PC-3 (cell line): Measurements from ENCODE around the gene EEF1B2.

ENCODE experiments used
- EZH2 ChIP-seq: fragments of 300-600 bp; sonication (generic); IDR thresholded peaks from one replicate; pipeline ENCODE4 v1.6.1; 2017; ENCODE audit warnings: antibody characterized with exemption, mild to moderate bottlenecking, low read length; ENCODE audit not compliant: unreplicated experiment
- TF ChIP-seq, protein P1 (sequence below): fragments of 300-600 bp; sonication (generic); conservative IDR thresholded peaks from 2 replicates; pipeline ENCODE4 v1.5.1; 2017; ENCODE audit warnings: antibody characterized with exemption, low read depth, mild to moderate bottlenecking, low read length

DNA sequence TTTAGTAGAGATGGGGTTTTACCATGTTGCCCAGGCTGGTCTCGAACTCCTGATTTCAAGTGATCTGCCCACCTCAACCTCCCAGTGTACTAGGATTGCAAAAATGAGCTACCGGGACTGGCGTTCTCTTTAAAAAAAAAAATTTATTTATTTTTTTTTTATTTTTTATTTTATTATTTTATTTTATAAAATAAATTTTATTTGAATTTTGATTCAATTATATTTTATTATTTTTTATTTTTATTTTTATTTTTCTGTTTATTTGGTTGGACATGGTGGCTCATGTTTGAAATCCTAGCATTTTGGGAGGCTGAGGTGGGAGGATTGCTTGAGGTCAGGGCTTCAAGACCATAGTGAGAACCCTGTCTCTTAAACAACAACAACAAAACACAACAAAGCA, 32.5 kb downstream of the EEF1B2 start:
- TF ChIP-seq, protein P1, sequence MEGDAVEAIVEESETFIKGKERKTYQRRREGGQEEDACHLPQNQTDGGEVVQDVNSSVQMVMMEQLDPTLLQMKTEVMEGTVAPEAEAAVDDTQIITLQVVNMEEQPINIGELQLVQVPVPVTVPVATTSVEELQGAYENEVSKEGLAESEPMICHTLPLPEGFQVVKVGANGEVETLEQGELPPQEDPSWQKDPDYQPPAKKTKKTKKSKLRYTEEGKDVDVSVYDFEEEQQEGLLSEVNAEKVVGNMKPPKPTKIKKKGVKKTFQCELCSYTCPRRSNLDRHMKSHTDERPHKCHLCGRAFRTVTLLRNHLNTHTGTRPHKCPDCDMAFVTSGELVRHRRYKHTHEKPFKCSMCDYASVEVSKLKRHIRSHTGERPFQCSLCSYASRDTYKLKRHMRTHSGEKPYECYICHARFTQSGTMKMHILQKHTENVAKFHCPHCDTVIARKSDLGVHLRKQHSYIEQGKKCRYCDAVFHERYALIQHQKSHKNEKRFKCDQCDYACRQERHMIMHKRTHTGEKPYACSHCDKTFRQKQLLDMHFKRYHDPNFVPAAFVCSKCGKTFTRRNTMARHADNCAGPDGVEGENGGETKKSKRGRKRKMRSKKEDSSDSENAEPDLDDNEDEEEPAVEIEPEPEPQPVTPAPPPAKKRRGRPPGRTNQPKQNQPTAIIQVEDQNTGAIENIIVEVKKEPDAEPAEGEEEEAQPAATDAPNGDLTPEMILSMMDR, result no peak
- TF ChIP-seq EZH2, result no peak
